Nephron (organoid): Measurements from ENCODE around the gene VIPR1.

Source experiments
- H3K27ac Mint-ChIP-seq, 3 experiments: 2 replicates each; pipeline ENCODE4 v1.8.0; 2020; ENCODE audit warnings: mixed read lengths in 3 of 3, mild to moderate bottlenecking in 2 of 3, moderate library complexity in 1 of 3
- H3K27me3 Mint-ChIP-seq: 2 replicates; pipeline ENCODE4 v1.8.0; 2021; ENCODE audit warnings: low read depth, mild to moderate bottlenecking, moderate library complexity, mixed read lengths
- H3K36me3 Mint-ChIP-seq: 2 replicates; pipeline ENCODE4 v1.8.0; 2020; ENCODE audit warnings: low read depth, mixed read lengths
- H3K4me1 Mint-ChIP-seq: 2 replicates; pipeline ENCODE4 v1.8.0; 2020; ENCODE audit warnings: mixed read lengths
- H3K4me3 Mint-ChIP-seq, 3 experiments: 2 replicates each; pipeline ENCODE4 v1.8.0; 2020; ENCODE audit warnings: mild to moderate bottlenecking in 3 of 3, mixed read lengths in 3 of 3, moderate library complexity in 2 of 3
- H3K9me3 Mint-ChIP-seq: 2 replicates; pipeline ENCODE4 v1.8.0; 2020; ENCODE audit warnings: mixed read lengths
- CTCF ChIP-seq, 3 experiments: fragments of 200-600 bp; sonication (generic); IDR thresholded peaks; one replicate each; pipeline ENCODE4 v1.5.0; 2021; ENCODE audit warnings: antibody characterized with exemption in 3 of 3; ENCODE audit not compliant: unreplicated experiment in 3 of 3

VIPR1 gene

DNA sequence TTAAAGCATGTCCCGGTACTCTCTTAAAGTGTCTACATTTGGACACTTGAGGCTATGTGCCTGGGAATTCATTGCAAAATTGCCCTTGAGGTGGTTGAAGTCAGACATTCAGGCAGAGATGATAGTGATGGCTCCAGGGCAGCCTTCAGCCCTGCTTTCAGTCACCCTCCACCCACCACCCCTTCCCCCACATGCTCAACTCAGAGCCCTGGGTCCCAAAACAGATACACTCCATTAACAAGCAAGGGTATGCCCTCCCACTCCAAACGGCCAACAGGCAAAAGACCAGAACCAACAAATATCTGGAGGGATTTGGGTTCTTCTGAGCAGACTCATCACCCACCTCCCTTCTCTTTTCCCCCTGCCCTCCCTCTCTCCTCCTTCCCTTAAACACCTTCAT lies 29.9 kb upstream of the VIPR1 start:
- TF ChIP-seq CTCF (IDR thresholded peaks at IDR 0.05; ENCODE audit: unreplicated experiment in 3 of 3) = no peak
- Mint-ChIP-seq H3K27ac (no peak overlapping the region), H3K9me3 (no peaks in the 10 kb centered on the region), H3K27me3 (peaks cover 22% of the 10 kb centered on the region), H3K36me3 (no peaks in the 10 kb centered on the region), H3K4me3 (no peak overlapping the region), H3K4me1 (no peaks in the 10 kb centered on the region)

DNA sequence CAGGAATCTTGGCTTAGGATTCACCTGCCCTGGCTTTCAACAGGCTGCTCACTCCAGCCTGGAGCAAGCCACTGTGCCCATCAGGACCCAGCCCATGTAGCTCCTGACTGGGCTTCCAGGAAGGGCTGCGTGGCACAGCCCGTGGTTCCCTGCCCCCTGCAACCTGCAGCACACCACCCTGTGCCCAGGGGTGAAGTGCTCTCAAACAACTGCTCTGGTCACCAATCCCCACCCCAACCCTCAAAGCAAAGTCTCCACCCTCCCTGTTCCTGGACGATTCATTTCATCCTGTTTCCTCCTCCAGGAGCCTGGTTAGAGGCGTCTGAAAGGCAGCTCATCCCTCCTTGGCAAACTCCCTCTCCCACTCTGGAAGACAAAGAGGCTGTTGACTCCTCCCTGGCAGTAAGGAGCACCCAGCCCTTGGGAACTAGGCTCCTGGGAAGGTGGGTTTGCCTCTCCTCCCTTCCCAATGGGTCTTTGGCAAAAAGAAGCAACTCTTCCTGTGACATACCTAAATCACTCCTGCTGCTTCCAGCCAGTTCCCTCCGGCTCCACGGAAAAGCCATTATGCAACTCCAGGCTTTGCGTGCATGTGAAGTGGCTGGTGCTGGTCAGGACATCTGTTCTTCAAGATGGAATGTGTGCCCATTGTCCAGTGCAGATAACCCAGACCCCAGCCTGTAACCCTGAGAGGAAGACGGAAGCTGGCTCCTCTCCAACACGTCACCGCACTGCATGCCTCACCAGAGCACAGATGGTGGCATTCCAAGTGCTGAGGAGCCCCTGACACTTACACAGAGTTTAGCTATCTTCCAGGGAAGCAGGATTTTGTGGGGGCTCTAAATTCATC lies 29.1 kb upstream of the VIPR1 start:
- H3K9me3 Mint-ChIP-seq = no peaks in the 10 kb centered on the region
- H3K4me1 Mint-ChIP-seq = no peaks in the 10 kb centered on the region
- H3K4me3 Mint-ChIP-seq = no peak overlapping the region
- no peak overlapping the region for H3K27ac Mint-ChIP-seq
- no peaks in the 10 kb centered on the region for H3K36me3 Mint-ChIP-seq
- TF ChIP-seq CTCF (IDR thresholded peaks at IDR 0.05; ENCODE audit: unreplicated experiment in 3 of 3) = no peak
- H3K27me3 Mint-ChIP-seq = peaks cover 22% of the 10 kb centered on the region

- Mint-ChIP-seq H3K9me3 (peaks cover 8% of the 10 kb centered on the region), H3K4me3 (no peak overlapping the region), H3K4me1 (no peaks in the 10 kb centered on the region), H3K27ac (no peak overlapping the region), H3K36me3 (no peaks in the 10 kb centered on the region), H3K27me3 (peaks cover 22% of the 10 kb centered on the region)
- TF ChIP-seq CTCF (IDR thresholded peaks at IDR 0.05; ENCODE audit: unreplicated experiment in 3 of 3) = no peak
These were observed 26.0 kb upstream of the VIPR1 start for GRCh38 chr3:42476225-42477125.

DNA sequence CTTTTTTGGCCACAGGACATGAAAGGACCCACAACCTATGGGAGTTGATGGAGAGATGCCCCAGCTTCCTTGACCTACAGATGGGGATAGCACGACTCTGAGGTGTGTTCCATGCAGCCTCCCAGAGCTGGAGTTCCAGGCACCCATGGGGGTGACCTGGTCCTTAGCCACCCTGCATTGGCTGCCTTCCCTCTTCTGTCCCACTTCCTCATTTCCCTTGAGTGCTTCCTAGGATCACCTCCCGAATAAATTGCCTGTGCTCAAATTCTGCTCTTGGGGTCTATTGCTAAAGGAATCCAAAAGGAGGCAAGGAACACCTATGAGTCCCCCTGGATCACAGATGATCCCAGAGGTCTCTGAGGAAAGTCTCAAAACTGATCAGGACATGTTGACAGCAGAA lies 24.7 kb upstream of the VIPR1 start:
- H3K36me3 Mint-ChIP-seq = no peaks in the 10 kb centered on the region
- H3K27ac Mint-ChIP-seq = no peak overlapping the region
- TF ChIP-seq CTCF (IDR thresholded peaks at IDR 0.05; ENCODE audit: unreplicated experiment in 3 of 3) = no peak
- H3K4me3 Mint-ChIP-seq = no peak overlapping the region
- H3K4me1 Mint-ChIP-seq = no peaks in the 10 kb centered on the region
- peaks cover 22% of the 10 kb centered on the region for H3K27me3 Mint-ChIP-seq
- H3K9me3 Mint-ChIP-seq = peaks cover 9% of the 10 kb centered on the region

DNA sequence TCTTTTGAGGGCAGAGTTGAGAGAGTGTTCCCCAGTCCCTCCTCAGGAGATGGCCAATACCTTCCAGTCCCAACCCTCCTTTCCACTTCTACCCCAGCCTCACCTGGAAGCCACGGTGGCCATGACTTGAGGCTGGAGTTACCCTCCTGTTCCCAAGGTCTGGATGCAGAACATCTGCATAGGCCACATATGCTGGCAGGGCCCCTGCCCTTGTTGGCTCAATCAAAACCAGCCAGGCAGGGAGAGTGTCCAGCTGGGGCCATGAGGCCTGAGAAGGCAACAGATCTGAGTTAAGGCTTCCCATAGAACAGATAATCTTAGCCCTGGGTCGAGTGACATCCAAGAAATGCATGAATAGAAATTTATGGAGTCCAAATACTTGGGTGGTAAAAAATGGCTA lies 23.6 kb upstream of the VIPR1 start:
- peaks cover 23% of the 10 kb centered on the region for H3K27me3 Mint-ChIP-seq
- TF ChIP-seq CTCF (IDR thresholded peaks at IDR 0.05; ENCODE audit: unreplicated experiment in 3 of 3) = no peak
- no peak overlapping the region for H3K27ac Mint-ChIP-seq
- H3K4me3 Mint-ChIP-seq = no peak overlapping the region
- no peaks in the 10 kb centered on the region for H3K36me3 Mint-ChIP-seq
- no peaks in the 10 kb centered on the region for H3K4me1 Mint-ChIP-seq
- peaks cover 12% of the 10 kb centered on the region for H3K9me3 Mint-ChIP-seq
